CD14-positive monocyte (primary cell): Measurements from ENCODE around the gene SLC25A26. TPM values are rescaled to one million over a fixed set of nuclear protein-coding genes. Genes with fewer than 3 reads are reported as not detected.

Experiments used
- DNase-seq, 3 donors: peaks; one replicate each; pipeline ENCODE4 v3.0.0-alpha.2; 2011 to 2022
- H2AFZ ChIP-seq: 2 replicates; pipeline ENCODE4 v1.6.0; 2012; ENCODE audit warnings: mild to moderate bottlenecking, low read depth, low read length, inconsistent platforms; ENCODE audit not compliant: insufficient read depth, poor library complexity, severe bottlenecking
- H3K27ac ChIP-seq, 2 donors: 1 replicate in 1 of 2; 2 replicates in 1 of 2; pipeline ENCODE4 v1.5.1; 2012 to 2013; ENCODE audit warnings: low read length in 2 of 2, control low read depth in 1 of 2, inconsistent platforms in 1 of 2, low read depth in 1 of 2, mild to moderate bottlenecking in 1 of 2
- H3K27me3 ChIP-seq, 2 donors: one replicate each; pipeline versions ENCODE4 v1.6.0 to v1.6.1; 2011 to 2013; ENCODE audit warnings: low read length in 2 of 2; ENCODE audit not compliant: control insufficient read depth in 2 of 2, insufficient read depth in 2 of 2
- H3K36me3 ChIP-seq, 2 donors: replicated peaks in 1 of 2; 1 replicate in 1 of 2; 2 replicates in 1 of 2; pipeline versions ENCODE4 v1.5.1 to v1.6.1; 2012 to 2013; ENCODE audit warnings: low read length in 2 of 2, control low read depth in 1 of 2, inconsistent platforms in 1 of 2, mild to moderate bottlenecking in 1 of 2; ENCODE audit not compliant: insufficient read depth in 2 of 2, control insufficient read depth in 1 of 2
- H3K4me1 ChIP-seq, 2 donors: 1 replicate in 1 of 2; 2 replicates in 1 of 2; pipeline versions ENCODE4 v1.5.1 to v1.6.1; 2012 to 2013; ENCODE audit warnings: low read length in 2 of 2, control low read depth in 1 of 2, inconsistent platforms in 1 of 2, mild to moderate bottlenecking in 1 of 2, moderate library complexity in 1 of 2; ENCODE audit not compliant: insufficient read depth in 2 of 2, control insufficient read depth in 1 of 2
- H3K4me2 ChIP-seq: replicated peaks from 2 replicates; pipeline ENCODE3; 2012; ENCODE audit warnings: low read length, moderate library complexity, mild to moderate bottlenecking; ENCODE audit not compliant: poor library complexity, severe bottlenecking; ENCODE audit errors: extremely low read depth
- H3K4me3 ChIP-seq, 3 experiments: fragments of 200-600 bp in 1 of 3; sonication (generic) in 1 of 3; replicated peaks in 1 of 3; 1 replicate in 2 of 3; 2 replicates in 1 of 3; pipeline ENCODE4 v1.5.1; 2011 to 2013; ENCODE audit warnings: low read length in 3 of 3, mild to moderate bottlenecking in 3 of 3, control low read depth in 2 of 3, low read depth in 2 of 3, inconsistent platforms in 1 of 3, moderate library complexity in 1 of 3
- H3K79me2 ChIP-seq: 2 replicates; pipeline ENCODE4 v1.6.0; 2012; ENCODE audit warnings: mild to moderate bottlenecking, control low read depth, inconsistent platforms, low read length, moderate library complexity; ENCODE audit not compliant: insufficient read depth
- H3K9ac ChIP-seq: 2 replicates; pipeline ENCODE4 v1.6.0; 2017; ENCODE audit warnings: low read length, mild to moderate bottlenecking; ENCODE audit not compliant: insufficient read depth, poor library complexity, severe bottlenecking
- H3K9me3 ChIP-seq, 2 donors: replicated peaks in 1 of 2; 1 replicate in 1 of 2; 2 replicates in 1 of 2; pipeline versions ENCODE4 v1.5.1 to v1.6.1; 2012 to 2013; ENCODE audit warnings: low read length in 2 of 2, control low read depth in 1 of 2; ENCODE audit not compliant: control insufficient read depth in 1 of 2, insufficient read depth in 1 of 2
- H4K20me1 ChIP-seq: 2 replicates; pipeline ENCODE4 v1.6.0; 2012; ENCODE audit warnings: mild to moderate bottlenecking, low read length, control low read depth, moderate library complexity; ENCODE audit not compliant: insufficient read depth
- H3K27ac Mint-ChIP-seq, 7 donors: one replicate each; pipeline ENCODE4 v1.8.0; 2020; ENCODE audit warnings: mild to moderate bottlenecking in 7 of 7, mixed read lengths in 7 of 7, moderate library complexity in 6 of 7, inconsistent platforms in 2 of 7
- H3K27me3 Mint-ChIP-seq, 3 donors: one replicate each; pipeline ENCODE4 v1.8.0; 2021 to 2022; ENCODE audit warnings: low read depth in 3 of 3, mild to moderate bottlenecking in 3 of 3, mixed read lengths in 3 of 3, moderate library complexity in 3 of 3, inconsistent platforms in 1 of 3
- H3K36me3 Mint-ChIP-seq, 2 donors: one replicate each; pipeline ENCODE4 v1.8.0; 2020; ENCODE audit warnings: mixed read lengths in 2 of 2, inconsistent platforms in 1 of 2, mild to moderate bottlenecking in 1 of 2
- H3K4me1 Mint-ChIP-seq: one replicate; pipeline ENCODE4 v1.8.0; 2020; ENCODE audit warnings: mild to moderate bottlenecking, mixed read lengths
- H3K4me3 Mint-ChIP-seq, 2 donors: one replicate each; pipeline ENCODE4 v1.8.0; 2020; ENCODE audit warnings: mild to moderate bottlenecking in 2 of 2, mixed read lengths in 2 of 2, moderate library complexity in 1 of 2
- H3K9me3 Mint-ChIP-seq, 7 donors: one replicate each; pipeline ENCODE4 v1.8.0; 2020 to 2022; ENCODE audit warnings: mixed read lengths in 7 of 7, mild to moderate bottlenecking in 6 of 7, moderate library complexity in 6 of 7, inconsistent platforms in 2 of 7
- WGBS: methylation state at CpG from one replicate; pipeline ENCODE4 v1.1.5; 2013; ENCODE audit warnings: missing lambda C conversion rate; ENCODE audit not compliant: insufficient coverage; 5-methylcytosine and 5-hydroxymethylcytosine counted together
- intact Hi-C, 2 donors: fragments of 100-400 bp; cut with micrococcal nuclease; formaldehyde crosslinking; loops; one replicate each; pipeline versions ENCODE4 v1.15.0 to v1.15.1; 2023
- polyA plus RNA-seq, 3 donors: library from polyadenylated mRNA; depleted of rRNA in 1 of 3; unstranded in 2 of 3; stranded (reverse) in 1 of 3; fragments of 300-500 nt in 2 of 3; fragments of >200 nt in 1 of 3; fragmentation: Illumina TruSeq in 2 of 3; gene quantifications; 1 replicate in 2 of 3; 2 replicates in 1 of 3; pipeline ENCODE4 v1.2.3, GENCODE V29; 2012 to 2021
- TF ChIP-seq, protein P1 (sequence below): fragments of 200-600 bp; IDR thresholded peaks from one replicate; pipeline ENCODE4 v1.8.0; 2022; ENCODE audit warnings: antibody characterized with exemption, mild to moderate bottlenecking

SLC25A26 gene
- polyA plus RNA-seq, 3 donors: 11.6 to 23.0 (median 14.4) TPM

- no peaks in the 10 kb centered on the region for H3K79me2 ChIP-seq
- H3K4me2 ChIP-seq: no peak overlapping the region
- no peak overlapping the region for H3K27ac Mint-ChIP-seq
- no peaks in the 10 kb centered on the region for H3K27me3 ChIP-seq
- no peak overlapping the region for H3K4me3 ChIP-seq
- whole genome bisulfite sequencing: 94% methylated on average over 5 of the region's 5 CpGs
- TF ChIP-seq, protein P1, sequence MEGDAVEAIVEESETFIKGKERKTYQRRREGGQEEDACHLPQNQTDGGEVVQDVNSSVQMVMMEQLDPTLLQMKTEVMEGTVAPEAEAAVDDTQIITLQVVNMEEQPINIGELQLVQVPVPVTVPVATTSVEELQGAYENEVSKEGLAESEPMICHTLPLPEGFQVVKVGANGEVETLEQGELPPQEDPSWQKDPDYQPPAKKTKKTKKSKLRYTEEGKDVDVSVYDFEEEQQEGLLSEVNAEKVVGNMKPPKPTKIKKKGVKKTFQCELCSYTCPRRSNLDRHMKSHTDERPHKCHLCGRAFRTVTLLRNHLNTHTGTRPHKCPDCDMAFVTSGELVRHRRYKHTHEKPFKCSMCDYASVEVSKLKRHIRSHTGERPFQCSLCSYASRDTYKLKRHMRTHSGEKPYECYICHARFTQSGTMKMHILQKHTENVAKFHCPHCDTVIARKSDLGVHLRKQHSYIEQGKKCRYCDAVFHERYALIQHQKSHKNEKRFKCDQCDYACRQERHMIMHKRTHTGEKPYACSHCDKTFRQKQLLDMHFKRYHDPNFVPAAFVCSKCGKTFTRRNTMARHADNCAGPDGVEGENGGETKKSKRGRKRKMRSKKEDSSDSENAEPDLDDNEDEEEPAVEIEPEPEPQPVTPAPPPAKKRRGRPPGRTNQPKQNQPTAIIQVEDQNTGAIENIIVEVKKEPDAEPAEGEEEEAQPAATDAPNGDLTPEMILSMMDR: no peak
- H3K36me3 ChIP-seq: no peaks in the 10 kb centered on the region
- intact Hi-C loops: no loop called here
- no peak overlapping the region for H3K4me3 Mint-ChIP-seq
- no peaks in the 10 kb centered on the region for H3K4me1 ChIP-seq
- H3K9me3 ChIP-seq: peaks cover 8 to 12% of the 10 kb centered on the region in 2 donors
- peaks cover 20 to 34% (median 23%) of the 10 kb centered on the region in 7 donors for H3K9me3 Mint-ChIP-seq
- peaks cover 4% of the 10 kb centered on the region for H3K4me1 Mint-ChIP-seq
- peaks cover 0 to 5% of the 10 kb centered on the region in 2 donors for H3K36me3 Mint-ChIP-seq
- no peak overlapping the region for H3K9ac ChIP-seq
- no peak for DNase-seq
- H4K20me1 ChIP-seq: no peaks in the 10 kb centered on the region
- H3K27ac ChIP-seq: no peak overlapping the region
- H3K27me3 Mint-ChIP-seq: peaks cover 0 to 2% (median 0%) of the 10 kb centered on the region in 3 donors
- no peak overlapping the region for H2AFZ ChIP-seq
Observed at GRCh38 chr3:66425032-66425431, 204.2 kb downstream of the SLC25A26 start.

- no peak overlapping the region for H3K27ac Mint-ChIP-seq
- H3K9ac ChIP-seq: no peak overlapping the region
Observed at GRCh38 chr3:66425576-66426114, 204.8 kb downstream of the SLC25A26 start.

More at GRCh38 chr3:66425576-66426114, 204.8 kb downstream of the SLC25A26 start:
- no peaks in the 10 kb centered on the region for H3K79me2 ChIP-seq
- no peak overlapping the region for H3K4me3 ChIP-seq
- DNase-seq: no peak
- WGBS: 75% methylated on average over 3 of the region's 7 CpGs
- TF ChIP-seq, protein P1: no peak
- H3K27me3 ChIP-seq: no peaks in the 10 kb centered on the region
- H3K27me3 Mint-ChIP-seq: peaks cover 0 to 2% (median 0%) of the 10 kb centered on the region in 3 donors
- peaks cover 4% of the 10 kb centered on the region for H3K4me1 Mint-ChIP-seq
- no peaks in the 10 kb centered on the region for H3K4me1 ChIP-seq
- intact Hi-C loops: no loop called here
- H3K36me3 Mint-ChIP-seq: peaks cover 0 to 3% of the 10 kb centered on the region in 2 donors
- no peak overlapping the region for H3K4me2 ChIP-seq
- H3K4me3 Mint-ChIP-seq: no peak overlapping the region
- no peak overlapping the region for H2AFZ ChIP-seq
- no peaks in the 10 kb centered on the region for H3K36me3 ChIP-seq
- peaks cover 15 to 31% (median 21%) of the 10 kb centered on the region in 7 donors for H3K9me3 Mint-ChIP-seq
- no peaks in the 10 kb centered on the region for H4K20me1 ChIP-seq
- H3K27ac ChIP-seq: no peak overlapping the region
- peaks cover 8 to 12% of the 10 kb centered on the region in 2 donors for H3K9me3 ChIP-seq
